K562 (cell line): ENCODE measurements around the gene MECP2. TPM values are rescaled to one million over a fixed set of nuclear protein-coding genes. Genes with fewer than 3 reads are reported as not detected.

Experiments used
- ATAC-seq: fragments of 200-7000 bp; cut with Tn5 transposase; 3 replicates; pipeline ENCODE4 v1.9.1; 2020; ENCODE audit warnings: moderate library complexity
- BruUV-seq: library from RNA; stranded (reverse); fragments of 400-500 nt; replicated peaks from 2 replicates; lab custom pipeline; 2021; lab: Mats Ljungman, UMichigan
- CTCF ChIA-PET: fragments of 300-600 bp; formaldehyde crosslinking; extraction: SDS; loops from one replicate; lab custom pipeline; 2021; ENCODE audit warnings: low intra/inter-chr PET ratio; lab: Yijun Ruan, JAX
- POLR2A ChIA-PET: fragments of 300-600, 350-650 bp; sonication (Branson Sonifier 250); formaldehyde crosslinking; extraction: SDS; loops from one replicate; lab custom pipeline; 2021; ENCODE audit warnings: antibody characterized with exemption, inconsistent platforms; lab: Yijun Ruan, JAX
- DNase-seq, 4 experiments: peaks; one replicate each; pipeline versions ENCODE4 v3.0.0 to v3.0.0-alpha.2; 2011 to 2018; ENCODE audit warnings: low spot score in 3 of 4, mixed read lengths in 3 of 4; ENCODE audit errors: extremely low read depth in 1 of 4
- FAIRE-seq: peaks from 2 replicates; lab custom pipeline; 2011; peaks lifted over from hg19 to GRCh38; lab: Jason Lieb, UNC
- H2AFZ ChIP-seq: 2 replicates; pipeline ENCODE4 v1.6.0; 2011; ENCODE audit warnings: low read depth, low read length, control low read depth, inconsistent platforms
- H3K27ac ChIP-seq: fragments of 200-600 bp; 3 replicates; pipeline ENCODE4 v1.8.0; 2011; ENCODE audit warnings: low read depth, mild to moderate bottlenecking, control low read depth, inconsistent platforms, low read length, moderate library complexity, mixed read lengths; ENCODE audit errors: extremely low read depth
- H3K27me3 ChIP-seq, 2 experiments: fragments of 300-600 bp in 1 of 2; 2 replicates in 1 of 2; 3 replicates in 1 of 2; pipeline versions ENCODE4 v1.6.0 to v1.8.0; 2011; ENCODE audit warnings: inconsistent platforms in 2 of 2, low read length in 2 of 2, mild to moderate bottlenecking in 1 of 2, mixed read lengths in 1 of 2, moderate library complexity in 1 of 2; ENCODE audit not compliant: control insufficient read depth in 2 of 2, insufficient read depth in 2 of 2
- H3K36me3 ChIP-seq: fragments of 300-600 bp; 3 replicates; pipeline ENCODE4 v1.8.0; 2011; ENCODE audit warnings: mild to moderate bottlenecking, low read length, inconsistent platforms; ENCODE audit not compliant: control insufficient read depth, insufficient read depth
- H3K4me1 ChIP-seq, 2 experiments: fragments of 200-600 bp in 1 of 2; replicated peaks in 1 of 2; 2 replicates in 1 of 2; 3 replicates in 1 of 2; pipeline versions ENCODE4 v1.5.1 to v1.8.0; 2011; ENCODE audit warnings: inconsistent platforms in 2 of 2, low read length in 2 of 2, mild to moderate bottlenecking in 1 of 2, mixed read lengths in 1 of 2, moderate library complexity in 1 of 2; ENCODE audit not compliant: control insufficient read depth in 2 of 2, insufficient read depth in 2 of 2
- H3K4me2 ChIP-seq: 2 replicates; pipeline ENCODE4 v1.6.1; 2011; ENCODE audit warnings: low read length, control low read depth, inconsistent platforms, mixed read lengths; ENCODE audit not compliant: insufficient read depth
- H3K4me3 ChIP-seq: fragments of 200-600 bp; sonication (generic), shearing (Covaris generic); 2 replicates; pipeline ENCODE4 v1.5.1; 2016; ENCODE audit warnings: control low read depth, inconsistent platforms
- H3K79me2 ChIP-seq: fragments of 200-600 bp; 3 replicates; pipeline ENCODE4 v1.8.0; 2011; ENCODE audit warnings: low read length, inconsistent platforms; ENCODE audit not compliant: control insufficient read depth, insufficient read depth
- H3K9ac ChIP-seq, 2 experiments: 2 replicates each; pipeline versions ENCODE4 v1.6.0 to v1.6.1; 2011; ENCODE audit warnings: low read depth in 2 of 2, low read length in 2 of 2, control low read depth in 1 of 2, inconsistent platforms in 1 of 2, mild to moderate bottlenecking in 1 of 2, mixed read lengths in 1 of 2; ENCODE audit not compliant: insufficient read depth in 1 of 2
- H3K9me1 ChIP-seq: one replicate; pipeline ENCODE4 v1.6.0; 2011; ENCODE audit warnings: inconsistent platforms, mild to moderate bottlenecking, low read length, moderate library complexity; ENCODE audit not compliant: control insufficient read depth, insufficient read depth
- H3K9me3 ChIP-seq: replicated peaks from 2 replicates; pipeline ENCODE4 v1.5.1; 2011; ENCODE audit warnings: low read depth, low read length, inconsistent platforms; ENCODE audit not compliant: control insufficient read depth, insufficient read depth
- H4K20me1 ChIP-seq: replicated peaks from 2 replicates; pipeline ENCODE4 v1.6.1; 2011; ENCODE audit warnings: low read length, inconsistent platforms, mixed read lengths; ENCODE audit not compliant: control insufficient read depth, insufficient read depth
- CAMTA2 ChIP-seq: fragments of 250-450 bp; sonication (Bioruptor Pico); conservative IDR thresholded peaks from 2 replicates; pipeline ENCODE4 v1.5.1; 2022
- ID3 ChIP-seq, 2 experiments: fragments of 250-450 bp in 1 of 2; fragments of 450-650 bp in 1 of 2; sonication (Bioruptor Pico) in 1 of 2; IDR thresholded peaks; 2 replicates each; pipeline versions ENCODE4 v1.6.1 to v1.8.0; 2016 to 2021; ENCODE audit warnings: mild to moderate bottlenecking in 2 of 2, moderate library complexity in 2 of 2, missing compliant biosample characterization in 1 of 2, missing genetic modification characterization in 1 of 2
- NKRF ChIP-seq: fragments of 450-650 bp; IDR thresholded peaks from 2 replicates; pipeline ENCODE4 v1.6.1; 2016; ENCODE audit warnings: borderline replicate concordance
- SMAD3 ChIP-seq: fragments of 450-650 bp; formaldehyde crosslinking; conservative IDR thresholded peaks from 2 replicates; pipeline ENCODE4 v1.4.0; 2020; ENCODE audit warnings: mild to moderate bottlenecking
- ZC3H11A ChIP-seq: IDR thresholded peaks from 2 replicates; pipeline ENCODE4 v1.6.1; 2012; ENCODE audit warnings: low read depth, low read length, improper control_type of control experiment
- ZNF263 ChIP-seq: sonication (generic); formaldehyde crosslinking; IDR thresholded peaks from 2 replicates; pipeline ENCODE4 v1.8.0; 2022; ENCODE audit warnings: mild to moderate bottlenecking, missing genetic modification reagents, borderline replicate concordance
- ZNF639 ChIP-seq, 2 experiments: fragments of 200-800 bp in 1 of 2; sonication (Bioruptor generic) in 1 of 2; sonication (generic) in 1 of 2; formaldehyde crosslinking in 1 of 2; IDR thresholded peaks in 1 of 2; conservative IDR thresholded peaks in 1 of 2; 2 replicates each; pipeline versions ENCODE4 v1.5.0 to v1.6.1; 2016 to 2020; ENCODE audit warnings: missing compliant biosample characterization in 1 of 2, missing genetic modification characterization in 1 of 2, missing genetic modification reagents in 1 of 2
- WGBS: fragments of 100-300 bp; shearing (Covaris generic); methylation state at CpG from one replicate; pipeline ENCODE4 v1.1.6; 2016; ENCODE audit warnings: low coverage, mixed read lengths; ENCODE audit not compliant: insufficient coverage; ENCODE audit errors: missing lambda C conversion rate; 5-methylcytosine and 5-hydroxymethylcytosine counted together
- in situ Hi-C: fragments of 300-500 bp; cut with MboI; formaldehyde crosslinking; loops from 4 replicates; pipeline ENCODE4 v1.15.0; 2018; ENCODE audit warnings: inconsistent platforms, mixed read lengths
- intact Hi-C: fragments of 100-400 bp; cut with micrococcal nuclease; formaldehyde crosslinking; loops from 2 replicates; pipeline ENCODE4 v1.14.2; 2022
- polyA plus RNA-seq, 8 experiments: library from polyadenylated mRNA; depleted of rRNA in 4 of 8; stranded (reverse) in 5 of 8; unstranded in 3 of 8; fragments of >200 nt; fragmentation: Nextera tagmentation in 2 of 8; fragmentation: Illumina TruSeq in 1 of 8; extraction: Ambion mirVana in 2 of 8; extraction: Trizol in 1 of 8; gene quantifications; 2 replicates each; pipeline versions ENCODE4 v1.2.1 to v1.2.3, GENCODE V29; 2011 to 2014; ENCODE audit warnings: inconsistent platforms in 1 of 8, missing spikeins in 1 of 8
- total RNA-seq, 7 experiments: library from RNA; depleted of rRNA in 6 of 7; stranded (reverse); fragments of >200 nt in 6 of 7; fragmentation: Illumina TruSeq in 2 of 7; extraction: Trizol in 2 of 7; gene quantifications; 2 replicates each; pipeline versions ENCODE4 v1.2.1 to v1.2.3, GENCODE V29; 2011 to 2021; ENCODE audit warnings: low replicate concordance in 1 of 7

Gene MECP2
- total and polyA plus RNA-seq, 9 of the 15 experiments (the other 6 are each of a cell fraction or from before 2014, with no cell fraction given), result 2.1 to 50.9 (median 30.5) TPM

GRCh38 chrX:154121207-154121606, 23.7 kb upstream of the MECP2 start:
- DNase-seq (no peak), FAIRE-seq (no peak), ATAC-seq (no peak)
- Histone ChIP-seq H3K4me3 (no peak overlapping the region), H3K36me3 (no peaks in the 10 kb centered on the region), H3K4me2 (no peak overlapping the region), H3K79me2 (no peaks in the 10 kb centered on the region), H4K20me1 (no peaks in the 10 kb centered on the region), H3K9me3 (no peaks in the 10 kb centered on the region), H3K27ac (no peak overlapping the region), H3K9ac (no peak overlapping the region), H3K4me1 (peaks cover 29 to 31% of the 10 kb centered on the region in 2 experiments; a peak in 4 of 5 replicates), H3K27me3 (no peaks in the 10 kb centered on the region), H2AFZ (peak overlapping the region; percentile 75), H3K9me1 (no peaks in the 10 kb centered on the region)
- in situ Hi-C loops (no loop called here), intact Hi-C loops (no loop called here)
- ChIA-PET CTCF (no interaction called here), POLR2A (no interaction called here)
- 81% methylated on average over 4 of the region's 4 CpGs for WGBS
- TF ChIP-seq NKRF (no peak), SMAD3 (no peak), CAMTA2 (CRISPR knock-in tag) (no peak), ZNF639 (CRISPR knock-in tag; conservative IDR thresholded peaks at IDR 0.05 in 1 of 2, IDR thresholded peaks at IDR 0.05 in 1 of 2) (no peak), ZNF263 (no peak), ID3 (CRISPR knock-in tag; IDR thresholded peaks at IDR 0.05) (no peak), ID3 (tag; IDR thresholded peaks at IDR 0.05) (no peak), ZC3H11A (no peak)
- no TSS peak for BruUV-seq
